IMR-90 (cell line): ENCODE results near the gene RHPN2. TPM values are rescaled to one million over a fixed set of nuclear protein-coding genes. Genes with fewer than 3 reads are reported as not detected.

Source experiments
- ATAC-seq: fragments of 200-7000 bp; cut with Tn5 transposase; 2 replicates; pipeline ENCODE4 v1.9.1; 2020; ENCODE audit warnings: low read depth, mild to moderate bottlenecking, moderate library complexity
- BruUV-seq: library from RNA; stranded (reverse); fragments of 400-500 nt; replicated peaks from 2 replicates; lab custom pipeline; 2021; lab: Mats Ljungman, UMichigan
- CTCF ChIA-PET: fragments of 300-600 bp; formaldehyde crosslinking; extraction: SDS; loops from one replicate; lab custom pipeline; 2021; ENCODE audit warnings: antibody characterized with exemption; lab: Yijun Ruan, JAX
- POLR2A ChIA-PET: fragments of 300-600 bp; sonication (Branson Sonifier 250); formaldehyde crosslinking; loops from one replicate; lab custom pipeline; 2022; ENCODE audit warnings: antibody characterized with exemption; ENCODE audit not compliant: unreplicated experiment; lab: Charles Lee
- DNase-seq: peaks from one replicate; pipeline ENCODE4 v3.0.0; 2013
- H2AFZ ChIP-seq: replicated peaks from 2 replicates; pipeline ENCODE3; 2013; ENCODE audit warnings: low read length, mild to moderate bottlenecking; ENCODE audit not compliant: poor library complexity
- H2AK5ac ChIP-seq: 2 replicates; pipeline ENCODE4 v1.6.1; 2013; ENCODE audit warnings: low read depth, low read length, inconsistent platforms
- H2AK9ac ChIP-seq: replicated peaks from 2 replicates; pipeline ENCODE3; 2013; ENCODE audit warnings: mild to moderate bottlenecking, low read depth, low read length, moderate library complexity; ENCODE audit not compliant: poor library complexity
- H2BK120ac ChIP-seq: 2 replicates; pipeline ENCODE4 v1.6.1; 2013; ENCODE audit warnings: low read depth, low read length, inconsistent platforms
- H2BK15ac ChIP-seq: 3 replicates; pipeline ENCODE4 v1.6.1; 2013; ENCODE audit warnings: low read depth, low read length, inconsistent platforms
- H2BK20ac ChIP-seq: 2 replicates; pipeline ENCODE4 v1.6.1; 2013; ENCODE audit warnings: low read depth, mild to moderate bottlenecking, inconsistent platforms, low read length, moderate library complexity
- H2BK5ac ChIP-seq: 2 replicates; pipeline ENCODE4 v1.6.1; 2013; ENCODE audit warnings: mild to moderate bottlenecking, low read depth, low read length, inconsistent platforms; ENCODE audit not compliant: poor library complexity, severe bottlenecking
- H3K14ac ChIP-seq: replicated peaks from 2 replicates; pipeline ENCODE4 v1.6.1; 2013; ENCODE audit warnings: low read depth, low read length, inconsistent platforms
- H3K18ac ChIP-seq: 2 replicates; pipeline ENCODE4 v1.6.1; 2013; ENCODE audit warnings: low read depth, low read length, control low read depth
- H3K23ac ChIP-seq: 2 replicates; pipeline ENCODE4 v1.6.1; 2013; ENCODE audit warnings: low read depth, low read length, inconsistent platforms
- H3K27ac ChIP-seq: 2 replicates; pipeline ENCODE4 v1.5.1; 2013; ENCODE audit warnings: mild to moderate bottlenecking, control low read depth, low read length; ENCODE audit not compliant: insufficient read depth
- H3K27me3 ChIP-seq: 2 replicates; pipeline ENCODE4 v1.6.1; 2013; ENCODE audit warnings: low read length; ENCODE audit not compliant: control insufficient read depth, insufficient read depth
- H3K36me3 ChIP-seq: 2 replicates; pipeline ENCODE4 v1.6.1; 2013; ENCODE audit warnings: low read length, mixed read lengths; ENCODE audit not compliant: control insufficient read depth, insufficient read depth
- H3K4ac ChIP-seq: 2 replicates; pipeline ENCODE4 v1.6.1; 2013; ENCODE audit warnings: low read depth, low read length, inconsistent platforms
- H3K4me1 ChIP-seq: 2 replicates; pipeline ENCODE4 v1.6.1; 2013; ENCODE audit warnings: low read length, mixed read lengths; ENCODE audit not compliant: control insufficient read depth, insufficient read depth
- H3K4me2 ChIP-seq: 2 replicates; pipeline ENCODE4 v1.6.1; 2013; ENCODE audit warnings: low read depth, mild to moderate bottlenecking, control low read depth, low read length, moderate library complexity
- H3K4me3 ChIP-seq: 2 replicates; pipeline ENCODE4 v1.5.1; 2013; ENCODE audit warnings: low read depth, mild to moderate bottlenecking, control low read depth, low read length, moderate library complexity; ENCODE audit not compliant: insufficient read depth
- H3K56ac ChIP-seq: 2 replicates; pipeline ENCODE4 v1.6.1; 2013; ENCODE audit warnings: low read length, inconsistent platforms; ENCODE audit not compliant: insufficient read depth; ENCODE audit errors: extremely low read depth
- H3K79me1 ChIP-seq, 2 experiments: 2 replicates each; pipeline ENCODE4 v1.6.1; 2013; ENCODE audit warnings: low read length in 2 of 2, inconsistent platforms in 1 of 2, low read depth in 1 of 2
- H3K9ac ChIP-seq: 2 replicates; pipeline ENCODE4 v1.6.1; 2013; ENCODE audit warnings: low read depth, low read length, control low read depth
- H3K9me1 ChIP-seq: 2 replicates; pipeline ENCODE4 v1.6.1; 2013; ENCODE audit warnings: low read length, inconsistent platforms; ENCODE audit not compliant: insufficient read depth
- H3K9me3 ChIP-seq: 2 replicates; pipeline ENCODE4 v1.6.1; 2013; ENCODE audit warnings: low read length; ENCODE audit not compliant: control insufficient read depth, insufficient read depth
- H4K20me1 ChIP-seq: 2 replicates; pipeline ENCODE4 v1.6.1; 2013; ENCODE audit warnings: low read length, inconsistent platforms; ENCODE audit not compliant: insufficient read depth
- H4K5ac ChIP-seq: 2 replicates; pipeline ENCODE4 v1.6.1; 2013; ENCODE audit warnings: mild to moderate bottlenecking, low read depth, low read length, control low read depth
- H4K8ac ChIP-seq, 2 experiments: 2 replicates each; pipeline ENCODE4 v1.6.1; 2013; ENCODE audit warnings: low read depth in 2 of 2, low read length in 2 of 2, control low read depth in 1 of 2, inconsistent platforms in 1 of 2
- H4K91ac ChIP-seq: 2 replicates; pipeline ENCODE4 v1.6.1; 2013; ENCODE audit warnings: low read depth, low read length, inconsistent platforms; ENCODE audit not compliant: insufficient read depth
- BHLHE40 ChIP-seq: fragments of 150-350 bp; IDR thresholded peaks from 2 replicates; pipeline ENCODE4 v1.6.1; 2016; ENCODE audit warnings: mild to moderate bottlenecking, low read depth, low read length
- CTCF ChIP-seq: conservative IDR thresholded peaks from 2 replicates; pipeline ENCODE4 v1.5.1; 2012; ENCODE audit warnings: mild to moderate bottlenecking, low read depth, low read length, improper control_type of control experiment
- ELK1 ChIP-seq: fragments of 150-350 bp; IDR thresholded peaks from 2 replicates; pipeline ENCODE4 v1.6.1; 2016; ENCODE audit warnings: low read depth, mild to moderate bottlenecking, low read length, moderate library complexity, borderline replicate concordance
- FOS ChIP-seq: fragments of 150-350 bp; IDR thresholded peaks from 2 replicates; pipeline ENCODE4 v1.6.1; 2016; ENCODE audit warnings: low read depth, low read length
- MAZ ChIP-seq: IDR thresholded peaks from 2 replicates; pipeline ENCODE4 v1.6.1; 2012; ENCODE audit warnings: low read depth, mild to moderate bottlenecking, low read length, improper control_type of control experiment, moderate library complexity, borderline replicate concordance
- MXI1 ChIP-seq: IDR thresholded peaks from 2 replicates; pipeline ENCODE4 v1.6.1; 2012; ENCODE audit warnings: low read depth, mild to moderate bottlenecking, low read length, moderate library complexity, borderline replicate concordance
- NFE2L2 ChIP-seq: fragments of 150-350 bp; IDR thresholded peaks from 2 replicates; pipeline ENCODE4 v1.6.1; 2016; ENCODE audit warnings: low read depth, mild to moderate bottlenecking, low read length
- RFX5 ChIP-seq: IDR thresholded peaks from 2 replicates; pipeline ENCODE4 v1.8.0; 2012; ENCODE audit warnings: low read depth, mild to moderate bottlenecking, low read length, moderate library complexity
- USF2 ChIP-seq: fragments of 150-350 bp; IDR thresholded peaks from 2 replicates; pipeline ENCODE4 v1.6.1; 2017; ENCODE audit warnings: mild to moderate bottlenecking, antibody characterized with exemption, low read length, low read depth
- WGBS, 2 experiments: methylation state at CpG; one replicate each; pipeline versions ENCODE4 v1.1.5 to v1.1.7; 2013; ENCODE audit warnings: missing lambda C conversion rate in 2 of 2; ENCODE audit not compliant: insufficient read length in 1 of 2; ENCODE audit errors: extremely low coverage in 2 of 2; 5-methylcytosine and 5-hydroxymethylcytosine counted together
- dilution Hi-C: fragments of 300-500 bp; cut with HindIII; formaldehyde crosslinking; loops from one replicate; pipeline ENCODE4 v1.14.3; 2018; ENCODE audit warnings: low sequenced_read_pairs; ENCODE audit not compliant: unreplicated experiment
- in situ Hi-C: fragments of 300-500 bp; cut with MboI; formaldehyde crosslinking; loops from 3 replicates; pipeline ENCODE4 v1.14.3; 2019; ENCODE audit warnings: low sequenced_read_pairs, inconsistent platforms, mixed read lengths
- intact Hi-C: fragments of 100-400 bp; cut with micrococcal nuclease; formaldehyde crosslinking; loops from 2 replicates; pipeline ENCODE4 v1.10.0; 2022
- polyA plus RNA-seq, 3 experiments: library from polyadenylated mRNA; depleted of rRNA; stranded (reverse); fragments of >200 nt; gene quantifications; 2 replicates each; pipeline ENCODE4 v1.2.3, GENCODE V29; 2012; ENCODE audit warnings: low replicate concordance in 1 of 3
- total RNA-seq: library from RNA; depleted of rRNA; stranded (reverse); fragments of >200 nt; gene quantifications from 2 replicates; pipeline ENCODE4 v1.2.3, GENCODE V29; 2012

Gene RHPN2
- total and polyA plus RNA-seq, 2 of the 4 experiments (the other 2 are of a cell fraction), result 2.3 to 4.0 TPM

GRCh38 chr19:33093420-33094210 is 28.9 kb upstream of the RHPN2 start:
- Histone ChIP-seq H3K79me1 (no peaks in the 10 kb centered on the region), H3K4me2 (no peak overlapping the region), H4K5ac (no peak overlapping the region), H4K8ac (no peak overlapping the region), H3K23ac (no peak overlapping the region), H3K9me1 (no peaks in the 10 kb centered on the region), H2AK9ac (no peak overlapping the region), H2BK20ac (no peak overlapping the region), H3K14ac (no peak overlapping the region), H2BK15ac (no peak overlapping the region), H2BK5ac (no peak overlapping the region), H3K27ac (no peak overlapping the region), H3K9me3 (no peaks in the 10 kb centered on the region), H2BK120ac (no peak overlapping the region), H3K36me3 (peaks cover 51% of the 10 kb centered on the region), H2AK5ac (no peak overlapping the region), H3K4ac (no peak overlapping the region), H4K91ac (no peak overlapping the region), H2AFZ (no peak overlapping the region), H3K9ac (no peak overlapping the region), H3K56ac (no peak overlapping the region), H3K27me3 (no peaks in the 10 kb centered on the region), H3K4me1 (no peaks in the 10 kb centered on the region), H3K4me3 (no peak overlapping the region), H4K20me1 (no peaks in the 10 kb centered on the region), H3K18ac (no peak overlapping the region)
- intact Hi-C loops (no loop called here), in situ Hi-C loops (no loop called here), dilution Hi-C loops (no loop called here)
- CTCF ChIA-PET, result no interaction called here
- POLR2A ChIA-PET, result no interaction called here
- no peak for DNase-seq
- no peak for TF ChIP-seq USF2
- no peak for TF ChIP-seq CTCF
- no peak for TF ChIP-seq BHLHE40
- no peak for TF ChIP-seq MXI1
- no peak for TF ChIP-seq RFX5
- no peak for TF ChIP-seq MAZ
- TF ChIP-seq FOS, result no peak
- TF ChIP-seq NFE2L2, result no peak
- TF ChIP-seq ELK1, result no peak
- BruUV-seq, result no TSS peak
- no peak for ATAC-seq
- WGBS, 2 experiments, result 100% methylated on average over 2 of the region's 11 CpGs; no CpG with 5 or more reads in 1 of the 2 experiments
